GM19455 (cell line): ENCODE data around the gene RPS19BP1.

Experiments
- ATAC-seq: cut with Tn5 transposase; IDR thresholded peaks from one replicate; pipeline ENCODE4 v1.9.1; 2021; ENCODE audit not compliant: unreplicated experiment

Gene RPS19BP1, protein sequence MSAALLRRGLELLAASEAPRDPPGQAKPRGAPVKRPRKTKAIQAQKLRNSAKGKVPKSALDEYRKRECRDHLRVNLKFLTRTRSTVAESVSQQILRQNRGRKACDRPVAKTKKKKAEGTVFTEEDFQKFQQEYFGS

DNA sequence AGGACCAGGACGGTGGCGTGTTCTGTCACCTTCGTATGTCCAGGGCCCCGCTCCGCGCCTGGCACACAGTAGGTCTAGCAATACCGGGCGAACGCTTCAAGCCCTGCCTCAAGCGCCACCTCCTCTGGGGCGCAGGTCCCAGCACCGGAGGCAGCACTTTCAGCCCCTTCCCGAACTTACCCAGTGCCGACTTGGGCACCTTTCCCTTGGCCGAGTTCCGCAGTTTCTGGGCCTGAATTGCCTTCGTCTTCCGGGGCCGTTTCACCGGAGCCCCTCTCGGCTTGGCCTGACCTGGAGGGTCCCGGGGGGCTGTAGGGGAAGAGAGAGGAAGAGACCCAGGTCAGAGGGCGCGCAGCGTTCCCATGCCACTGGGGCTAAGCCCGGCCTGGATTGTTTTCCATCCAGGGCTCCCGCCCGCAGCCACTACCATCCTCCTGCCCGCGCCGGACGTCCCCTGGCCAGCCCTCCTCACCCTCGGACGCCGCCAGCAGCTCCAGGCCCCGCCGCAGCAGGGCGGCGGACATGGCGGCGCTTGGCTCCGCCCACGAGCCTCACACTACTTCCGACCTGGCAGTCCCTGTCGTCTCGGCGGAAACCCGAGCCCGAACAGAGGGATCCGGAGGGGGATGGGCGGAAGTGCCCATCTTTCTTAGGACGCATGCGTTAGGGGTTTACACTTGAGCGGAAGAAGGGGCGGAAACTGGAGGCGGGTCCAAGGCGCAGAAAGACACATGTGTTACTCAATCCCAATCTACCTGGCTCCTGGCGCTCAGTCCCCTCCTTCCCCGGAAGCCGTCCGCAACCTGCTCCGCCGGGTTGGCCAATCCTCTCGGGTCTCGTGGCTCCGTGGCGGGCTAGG is at the start of gene RPS19BP1:
Gene RPS19BP1 (minus strand): TSS at position 534 of the 859 bp plus-strand sequence. CDS start 10 bp downstream, at position 524.
- ATAC-seq = peak; percentile 66

DNA sequence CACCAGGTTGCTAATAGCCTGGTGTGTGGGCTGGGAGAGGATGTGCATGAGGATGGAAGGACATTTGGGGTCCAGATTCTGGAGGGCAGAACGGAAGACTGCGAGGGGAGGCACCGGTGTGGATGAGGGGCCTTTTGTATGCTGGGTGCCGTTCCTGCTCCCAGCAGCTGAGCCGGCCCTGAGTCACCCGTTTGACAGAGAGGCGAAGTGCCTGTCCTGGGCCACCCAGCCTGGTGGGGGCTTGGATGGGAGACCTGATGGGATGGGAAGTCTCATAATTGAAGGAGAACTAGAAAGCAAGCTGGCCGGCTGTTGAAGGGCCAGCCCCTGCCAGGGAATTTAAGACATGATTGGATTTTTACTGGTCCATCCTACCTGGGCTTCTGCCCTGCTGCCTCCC is 48.8 kb upstream of the RPS19BP1 start:
- no peak for ATAC-seq

DNA sequence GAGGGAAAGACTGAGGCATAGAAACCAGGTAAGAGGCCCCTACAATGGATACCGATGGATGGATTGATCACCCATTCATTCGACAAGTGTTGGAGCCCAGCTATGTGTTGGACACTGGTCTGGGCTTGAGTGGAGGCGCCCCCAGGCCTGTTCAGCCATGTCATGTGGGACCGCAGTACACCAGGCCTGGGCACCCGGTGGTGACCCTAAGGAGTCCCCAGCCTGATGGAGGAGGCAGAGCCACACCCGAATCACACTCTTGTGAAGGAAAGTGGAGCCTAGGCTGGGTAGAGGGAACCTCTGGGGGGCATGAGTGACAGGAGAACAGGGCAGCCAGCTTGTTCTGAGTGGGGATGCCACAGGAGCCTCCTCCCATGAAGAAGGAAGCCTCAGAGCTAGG is 48.2 kb upstream of the RPS19BP1 start:
- ATAC-seq = no peak

DNA sequence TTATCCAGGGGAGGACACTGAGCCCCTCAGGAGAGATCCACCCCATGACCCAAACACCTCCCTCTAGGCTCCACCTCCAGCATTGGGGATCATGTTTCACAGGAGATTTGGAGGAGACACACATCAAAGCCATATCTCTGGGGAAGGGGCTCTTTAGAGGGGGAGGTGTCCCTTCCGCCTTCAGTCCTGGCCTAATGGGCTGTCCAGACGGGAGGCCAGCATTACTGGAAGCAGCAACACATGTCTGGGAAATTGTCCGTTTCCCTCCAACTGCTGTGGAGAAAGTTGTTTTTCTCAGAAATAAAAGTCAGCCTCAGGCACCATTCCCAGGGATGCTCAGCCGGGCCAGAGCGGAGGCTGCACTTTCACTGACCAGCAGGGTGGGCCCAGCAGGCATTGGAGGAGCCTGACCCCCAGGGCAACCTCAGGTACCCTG is 47.5 kb upstream of the RPS19BP1 start:
- ATAC-seq = no peak

DNA sequence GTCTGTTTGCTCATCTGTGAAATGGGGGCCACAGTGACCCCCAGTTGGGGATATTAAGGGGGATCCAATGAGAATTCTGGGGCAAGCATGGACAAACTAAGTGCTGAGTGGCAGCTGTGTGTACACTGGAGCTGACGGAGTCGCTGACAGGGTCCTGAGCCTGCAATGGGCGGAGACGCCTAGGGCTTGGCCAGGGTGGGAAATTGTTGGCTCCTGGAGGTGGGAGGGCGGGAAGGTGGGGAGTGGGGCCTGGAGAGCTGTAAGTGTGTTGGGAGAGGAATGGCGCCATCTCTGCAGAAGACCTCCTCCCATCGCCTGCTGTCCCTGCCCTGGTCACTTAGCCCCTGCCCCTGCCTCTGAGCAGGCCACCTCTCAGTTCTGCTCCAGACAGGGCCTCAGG is 45.4 kb upstream of the RPS19BP1 start:
- ATAC-seq = no peak

DNA sequence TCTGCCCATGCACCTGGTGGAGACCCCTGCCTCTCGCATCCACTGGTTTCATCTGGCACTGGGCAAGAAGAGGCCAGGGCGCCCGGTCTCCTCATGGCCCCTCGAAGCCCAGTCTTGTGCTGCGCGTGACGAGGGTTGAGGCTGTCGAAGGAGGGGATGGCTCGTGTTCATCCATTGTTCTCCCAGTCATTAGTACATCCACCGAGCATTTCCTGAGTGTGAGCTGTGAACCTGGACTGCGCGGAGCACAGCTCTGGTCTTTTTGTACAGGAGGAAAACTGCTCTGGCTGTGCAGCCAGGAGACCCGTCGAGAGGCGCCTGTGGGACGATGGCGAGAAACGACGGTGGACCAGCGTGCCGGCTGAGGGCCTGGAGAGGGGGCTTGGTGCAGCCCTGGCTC is 44.8 kb upstream of the RPS19BP1 start:
- ATAC-seq = no peak

DNA sequence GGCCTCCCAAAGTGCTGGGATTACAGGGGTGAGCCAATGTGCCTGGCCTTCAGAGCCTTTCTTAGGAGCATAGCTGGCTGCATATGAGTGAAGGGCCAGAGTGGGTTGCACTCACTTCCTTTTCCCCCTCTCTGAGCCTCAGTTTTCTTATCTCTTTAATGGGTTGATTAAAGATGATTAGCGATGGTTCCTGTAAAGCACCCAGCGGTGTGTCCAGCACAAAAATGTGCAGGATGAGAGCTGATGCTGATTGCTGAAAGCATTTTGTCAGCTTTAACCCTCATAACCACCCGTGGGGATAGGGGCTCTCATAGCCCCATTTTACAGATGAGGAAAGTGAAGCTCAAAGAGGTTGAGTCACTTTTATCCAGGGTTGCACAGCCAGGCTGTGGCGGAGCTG is 43.5 kb upstream of the RPS19BP1 start:
- no peak for ATAC-seq

DNA sequence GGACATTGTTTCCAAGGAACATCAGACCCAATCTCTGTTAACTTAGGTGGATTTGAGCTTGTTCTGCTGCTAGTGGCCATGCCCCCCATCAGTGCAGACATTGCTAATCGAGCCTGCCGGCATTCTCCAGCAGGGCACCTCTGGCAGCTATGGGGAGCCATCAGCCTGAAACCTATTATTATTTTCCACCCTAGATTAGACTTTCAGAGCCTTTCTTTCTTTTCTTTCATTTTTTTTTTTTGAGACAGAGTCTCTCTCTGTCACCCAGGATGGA is 42.9 kb upstream of the RPS19BP1 start:
- no peak for ATAC-seq

DNA sequence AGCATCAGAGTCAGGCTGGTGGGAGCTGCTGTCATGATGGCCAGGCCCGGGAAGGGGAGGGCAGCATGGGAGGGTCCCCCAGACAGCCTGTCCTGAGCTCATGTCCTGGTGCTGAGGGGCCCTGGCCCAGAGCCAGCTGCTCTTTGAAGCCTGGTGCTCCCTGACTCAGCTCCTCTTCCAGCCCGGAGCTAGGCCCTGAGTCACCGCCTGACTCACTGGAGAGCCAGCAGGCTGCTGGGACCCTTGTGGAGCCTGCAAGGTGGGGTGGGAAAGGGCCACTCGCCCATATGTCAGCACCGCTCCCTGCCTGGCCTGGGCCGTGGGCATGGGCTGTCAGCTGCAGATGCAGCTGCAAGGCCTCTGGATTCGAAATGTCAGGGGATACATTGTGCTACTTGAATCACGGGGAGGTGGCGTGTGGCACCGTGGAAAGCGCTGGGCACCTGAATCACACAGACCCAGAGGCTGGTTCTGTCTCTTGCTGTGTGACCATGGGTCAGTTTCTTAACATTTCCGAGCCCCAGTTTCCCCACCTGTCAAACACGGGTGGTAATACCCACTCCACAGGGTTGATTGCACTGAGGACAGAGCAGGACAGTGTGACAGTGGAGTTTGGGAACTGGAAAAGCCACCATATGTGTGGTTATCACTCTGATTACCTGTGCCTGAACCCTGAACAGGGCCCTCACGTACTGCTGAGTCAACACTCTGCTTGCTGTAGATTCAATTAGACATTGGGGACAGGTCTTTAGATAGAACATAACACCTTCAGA is 42.4 kb upstream of the RPS19BP1 start:
- no peak for ATAC-seq

DNA sequence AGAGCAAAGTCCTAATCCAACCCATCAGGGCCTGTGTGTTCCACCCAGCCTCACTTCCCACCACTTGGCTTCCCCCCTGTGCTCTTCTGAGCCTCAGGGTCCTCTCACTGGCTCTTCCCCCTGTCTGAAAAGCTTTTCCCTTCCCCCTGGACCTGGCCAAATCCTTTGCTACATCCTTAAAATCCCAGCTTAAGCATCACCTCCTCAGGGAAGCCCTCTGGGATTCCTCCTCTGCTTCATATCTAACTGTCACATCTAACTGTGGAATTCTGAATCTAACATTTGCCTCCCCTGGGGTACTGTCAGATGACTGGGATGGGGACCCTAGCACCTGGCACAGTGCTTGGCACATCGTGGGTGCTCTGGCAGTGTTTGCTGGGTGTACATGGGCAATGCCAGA is 39.0 kb upstream of the RPS19BP1 start:
- no peak for ATAC-seq

DNA sequence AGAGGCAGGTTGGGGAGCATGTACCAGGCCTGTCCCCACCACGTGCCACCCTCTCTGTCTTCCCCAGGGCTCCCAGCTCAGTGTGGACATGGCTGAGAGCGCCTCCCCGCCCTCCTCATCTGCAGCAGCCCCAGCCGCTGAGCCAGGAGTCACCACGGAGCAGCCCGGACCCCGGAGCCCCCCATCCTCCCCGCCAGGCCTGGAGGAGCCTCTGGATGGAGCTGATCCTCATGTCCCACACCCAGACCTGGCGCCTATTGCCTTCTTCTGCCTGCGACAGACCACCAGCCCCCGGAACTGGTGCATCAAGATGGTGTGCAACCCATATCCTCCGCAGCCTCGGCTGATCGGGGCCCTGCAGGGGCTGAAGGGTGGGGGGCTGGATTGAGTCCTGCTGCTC is 38.1 kb upstream of the RPS19BP1 start, which contains the start of gene CACNA1I:
Gene CACNA1I (plus strand): TSS at position 89 of the 400 bp plus-strand sequence. CDS start 0 bp downstream, at position 89.
- ATAC-seq = no peak

DNA sequence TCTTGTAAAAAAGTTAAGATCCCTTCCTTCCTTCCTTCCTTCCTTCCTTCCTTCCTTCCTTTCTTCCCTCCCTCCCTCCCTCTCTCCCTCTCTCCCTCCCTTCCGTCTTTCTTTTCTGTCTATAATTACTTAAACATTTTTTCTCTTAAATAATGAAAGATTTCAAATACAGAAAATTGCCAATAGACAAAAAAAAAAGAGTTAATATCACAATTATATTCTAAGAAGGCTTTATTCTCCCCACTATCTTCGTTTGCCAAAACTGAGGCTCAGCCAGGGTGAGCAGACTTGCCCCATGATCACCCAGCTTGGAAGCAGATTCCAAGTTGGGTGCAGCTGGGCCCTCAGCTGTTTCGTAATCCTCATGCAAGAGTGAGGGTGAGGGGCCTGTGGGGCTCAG is 37.7 kb upstream of the RPS19BP1 start:
- no peak for ATAC-seq

DNA sequence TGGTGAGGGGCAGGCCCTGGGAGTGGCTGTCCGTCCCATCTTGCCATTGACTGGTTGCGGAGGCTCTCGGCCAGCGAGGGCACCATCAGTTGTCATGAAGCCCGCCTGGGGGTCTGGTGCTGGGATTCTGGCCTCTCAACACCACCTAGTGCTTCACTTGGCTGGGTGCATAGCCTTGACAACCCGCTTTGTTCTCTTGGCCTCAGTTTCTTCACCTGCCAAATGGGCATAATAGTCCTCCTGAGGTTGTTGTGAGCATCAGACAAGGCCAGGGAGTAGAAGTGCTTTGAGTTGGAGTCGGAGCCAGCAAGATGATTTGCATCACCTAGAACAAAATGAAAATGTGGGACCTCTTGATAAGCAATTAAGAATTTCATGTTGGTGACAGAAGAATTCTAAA is 36.5 kb upstream of the RPS19BP1 start:
- no peak for ATAC-seq

DNA sequence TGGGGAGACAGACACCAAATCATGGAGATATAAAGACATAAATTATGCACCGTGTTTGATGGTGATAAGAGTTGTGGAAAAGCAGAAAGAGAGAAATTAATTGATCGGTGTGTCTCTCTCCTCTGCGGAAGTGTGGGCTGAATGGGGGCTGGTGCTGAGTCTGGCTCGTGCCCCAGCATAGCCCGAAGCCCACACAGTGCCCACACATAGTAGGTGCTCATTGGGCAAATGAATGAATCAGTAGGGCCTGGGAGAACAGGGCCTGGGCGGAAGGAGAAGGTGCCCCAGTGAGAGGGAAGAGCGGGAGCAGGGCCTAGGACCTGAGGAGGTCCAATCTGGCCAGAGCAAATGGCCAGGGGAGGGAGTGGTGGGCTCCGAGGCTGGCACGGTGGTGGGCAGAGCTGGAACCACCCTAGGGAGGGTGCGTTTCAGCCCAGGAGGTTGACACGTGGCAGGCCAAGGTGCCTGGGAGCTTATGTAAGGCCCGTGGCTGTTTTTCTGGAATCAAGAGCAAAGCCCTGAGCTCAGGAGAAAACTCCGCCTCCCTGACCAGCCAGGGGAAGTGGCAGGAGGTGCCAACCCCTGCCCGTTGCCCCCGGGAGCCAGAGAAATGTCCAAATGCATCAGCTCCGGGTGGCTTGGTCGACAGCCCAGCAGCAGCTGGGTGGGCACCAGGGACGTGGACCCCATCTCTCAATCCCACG is 35.9 kb upstream of the RPS19BP1 start:
- no peak for ATAC-seq

DNA sequence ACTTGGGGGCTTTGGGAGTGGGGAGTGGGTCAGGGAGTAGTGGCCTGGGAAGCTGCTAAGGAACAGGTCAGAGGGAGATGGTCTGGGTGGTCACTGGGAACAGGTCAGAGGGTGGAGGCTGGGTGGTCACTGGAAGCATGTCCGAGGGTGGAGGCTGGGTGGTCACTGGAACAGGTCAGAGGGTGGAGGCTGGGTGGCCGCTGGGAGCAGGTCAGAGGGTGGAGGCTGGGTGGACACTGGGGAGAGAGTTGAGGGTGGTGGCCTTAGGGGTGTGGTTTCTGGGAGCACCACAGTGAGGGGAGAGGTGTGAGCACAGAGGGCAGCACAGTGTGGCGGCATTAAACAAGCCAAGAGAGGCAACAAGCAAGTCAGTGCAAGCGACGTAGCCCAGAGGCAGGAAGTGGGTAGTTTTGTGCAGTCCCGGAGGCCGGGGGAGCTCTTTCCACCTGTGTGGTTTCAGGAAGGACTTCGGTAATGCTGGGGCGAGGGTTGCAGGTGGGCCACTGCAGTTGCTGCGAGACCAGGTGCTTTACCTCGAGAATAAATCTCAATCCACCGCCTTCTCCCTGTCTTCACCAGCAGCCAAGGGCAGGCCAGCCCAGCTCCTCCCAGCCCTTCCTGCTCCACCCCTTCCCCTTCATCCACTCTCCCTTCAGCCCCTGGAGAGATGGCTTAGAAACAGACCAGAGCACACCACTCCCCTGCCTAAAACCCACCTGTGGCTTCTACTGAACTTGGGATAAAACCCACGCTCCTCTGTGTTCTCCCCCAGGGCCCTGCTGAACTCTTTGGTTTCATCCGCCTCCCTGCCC is 34.8 kb upstream of the RPS19BP1 start:
- ATAC-seq = no peak

DNA sequence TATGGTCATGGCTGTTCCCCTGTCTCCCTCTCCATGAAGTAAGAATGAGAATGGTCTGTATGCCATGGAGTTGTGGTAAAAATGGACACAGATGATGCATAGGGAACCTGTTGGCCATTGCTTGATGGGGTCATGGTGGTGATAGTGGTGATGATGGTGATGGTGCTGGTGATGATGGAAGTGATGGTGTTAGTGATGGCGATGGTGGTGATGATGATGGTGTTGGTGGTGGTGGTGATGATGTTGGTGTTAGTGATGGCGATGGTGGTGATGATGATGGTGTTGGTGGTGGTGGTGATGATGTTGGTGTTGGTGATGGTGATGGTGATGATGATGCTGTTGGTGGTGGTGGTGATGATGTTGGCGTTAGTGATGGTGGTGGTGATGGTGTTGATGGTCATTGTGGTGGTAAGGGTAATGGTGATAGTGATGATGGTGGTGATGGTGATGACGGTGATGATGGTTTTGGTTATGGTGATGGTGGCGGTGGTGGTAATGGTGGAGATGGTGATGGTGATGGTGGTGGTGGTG is 32.9 kb upstream of the RPS19BP1 start:
- no peak for ATAC-seq

DNA sequence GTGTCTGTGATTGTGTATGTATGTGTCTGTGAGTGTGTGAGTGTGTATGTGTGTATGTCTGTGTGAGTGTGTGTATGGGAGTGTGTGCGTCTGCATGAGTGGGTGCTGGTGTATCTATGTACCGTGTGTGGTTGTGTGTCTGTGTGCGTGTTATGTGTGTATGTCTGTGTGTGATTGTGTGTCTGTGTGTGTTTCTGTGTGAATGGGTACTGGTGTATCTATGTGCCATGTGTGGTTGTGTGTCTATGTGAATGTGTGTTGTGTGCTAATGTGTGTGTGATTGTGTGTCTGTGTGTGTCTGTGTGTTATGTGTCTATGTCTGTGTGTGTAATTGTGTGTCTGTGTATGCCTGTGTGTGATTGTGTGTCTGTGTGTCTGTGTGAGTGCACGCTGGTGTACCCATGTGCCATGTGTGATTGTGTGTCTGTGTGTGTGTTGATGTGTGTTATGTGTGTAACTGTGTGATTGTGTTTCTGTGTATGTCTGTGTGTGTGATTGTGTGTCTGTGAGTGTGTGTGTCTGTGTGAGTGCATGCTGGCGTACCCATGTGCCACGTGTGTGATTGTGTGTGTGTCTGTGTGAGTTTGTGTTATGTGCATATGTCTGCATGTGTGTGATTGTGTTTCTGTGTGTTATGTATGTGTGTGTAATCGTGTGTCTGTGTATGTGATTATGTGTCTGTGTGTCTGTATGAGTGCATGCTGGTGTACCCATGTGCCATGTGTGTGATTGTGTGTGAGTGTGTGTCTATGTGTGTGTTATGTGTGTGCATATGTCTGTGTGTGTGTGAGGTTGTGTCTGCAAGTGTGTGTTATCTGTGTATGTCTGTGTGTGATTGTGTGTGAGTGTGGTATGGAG is 31.3 kb upstream of the RPS19BP1 start:
- no peak for ATAC-seq

DNA sequence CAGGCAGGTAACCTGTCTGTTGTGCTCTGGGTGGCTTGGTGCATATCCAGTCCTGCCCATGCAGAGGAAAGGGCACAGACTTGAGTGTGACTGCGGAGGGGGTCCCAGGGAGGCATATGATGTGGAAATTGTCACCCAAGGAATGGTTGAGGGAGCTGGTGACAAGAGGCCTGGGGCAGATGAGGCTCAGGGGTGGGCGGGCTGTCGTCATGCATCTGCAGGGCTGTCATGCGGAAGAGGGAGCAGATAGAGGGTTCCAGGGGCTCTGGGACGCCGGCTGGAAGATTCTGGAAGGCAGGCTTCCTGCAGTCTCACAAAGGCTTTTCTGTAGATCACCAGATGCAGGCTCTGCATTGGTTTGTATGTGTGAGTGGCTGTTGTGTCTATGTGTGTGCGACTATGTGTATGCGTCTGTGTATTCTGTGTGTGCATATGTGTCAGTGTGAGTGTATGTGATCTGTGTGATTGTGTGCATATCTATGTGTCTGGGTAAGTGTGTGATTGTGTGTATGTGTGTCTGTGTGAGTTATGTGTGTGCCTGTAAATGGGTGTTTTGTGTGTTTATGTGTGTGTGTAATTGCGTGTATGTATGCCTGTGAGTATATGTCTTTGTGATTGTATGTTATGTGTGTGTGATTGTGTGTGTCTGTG is 30.4 kb upstream of the RPS19BP1 start:
- ATAC-seq = no peak

DNA sequence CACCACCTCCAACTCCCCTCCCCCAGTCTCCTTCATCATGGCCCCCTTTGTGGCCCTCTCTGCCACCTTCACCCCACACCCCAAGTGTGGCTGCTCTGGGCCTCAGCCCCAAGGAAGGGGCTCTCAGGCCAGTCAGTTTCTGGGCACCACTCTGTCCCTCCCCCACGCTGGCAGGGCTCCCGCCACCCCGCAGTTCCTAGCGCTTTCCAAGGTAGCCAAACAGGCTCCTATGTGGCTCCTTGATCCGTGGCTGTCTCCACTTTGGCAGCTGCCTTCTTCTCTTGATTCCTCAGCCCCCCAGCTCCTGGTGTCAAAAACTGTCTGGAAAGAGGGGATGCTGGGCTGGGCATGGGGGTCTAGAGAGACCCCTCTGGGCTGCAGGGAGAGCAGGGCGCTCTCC is 27.6 kb upstream of the RPS19BP1 start:
- no peak for ATAC-seq
